Measurements from ENCODE around the gene ARAF.
"Not testable (repeated sequence)": the region's sequence is repeated elsewhere in the genome, so short reads cannot be mapped to it uniquely, and the experiment has no call there.

DNA sequence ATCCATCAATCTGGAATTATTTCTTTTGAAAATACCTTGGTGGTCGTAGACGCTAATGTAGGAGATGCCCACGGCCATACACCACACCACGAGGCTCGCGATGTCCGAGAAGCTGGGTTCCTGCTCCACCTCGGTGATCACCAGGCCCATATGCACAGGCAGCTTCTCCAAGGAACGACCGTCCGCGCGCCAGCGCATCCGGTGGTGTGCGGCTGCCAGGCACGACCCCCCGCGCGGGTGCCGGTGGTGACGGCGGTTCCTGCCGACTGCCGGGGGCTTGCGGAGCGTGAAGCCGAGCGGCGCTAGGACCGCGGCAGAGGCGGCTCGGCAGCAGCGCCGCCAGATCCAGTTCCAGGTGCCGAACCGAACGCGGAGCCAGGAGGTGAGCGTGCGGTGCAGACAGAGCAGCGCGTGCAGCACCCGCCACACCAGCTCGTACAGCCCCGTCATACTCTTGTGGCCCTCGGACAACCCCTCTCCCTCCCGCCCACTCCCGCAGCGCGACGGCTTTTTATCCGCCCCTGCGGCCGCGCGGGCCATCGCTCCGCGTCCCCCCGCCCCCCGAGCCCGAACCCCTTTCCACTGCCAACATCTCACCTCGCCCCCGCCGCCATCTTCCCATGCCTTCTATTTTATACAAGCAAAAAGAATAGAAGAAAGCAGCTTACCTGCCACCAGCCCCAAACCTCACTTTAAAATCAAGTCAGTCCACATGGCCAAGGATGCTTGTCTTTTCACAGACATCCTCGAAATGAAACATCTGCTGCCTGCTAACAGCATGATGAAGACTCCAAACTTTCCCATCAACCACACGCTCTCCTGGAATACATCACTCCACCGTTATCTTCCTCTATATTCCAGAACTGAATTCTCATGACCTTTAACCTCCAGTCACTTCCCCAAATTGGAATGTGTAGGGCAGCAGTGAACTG lies 47.7 kb upstream of the ARAF start:
- TF ChIP-seq EZH2 (IDR thresholded peaks at IDR 0.05; ENCODE audit: borderline replicate concordance, low read depth, low read length, poor library complexity, severe bottlenecking); CTCF (conservative IDR thresholded peaks at IDR 0.05; ENCODE audit: low read depth, low read length): not testable (repeated sequence)
